HG02763 (cell line): Measurements from ENCODE around the gene MAPK13.
A peak's percentile ranks its signal among the peaks of the same experiment; 100 is the strongest.
"Not testable (repeated sequence)": the region's sequence is repeated elsewhere in the genome, so short reads cannot be mapped to it uniquely, and the experiment has no call there.

Source experiments
- ATAC-seq: cut with Tn5 transposase; IDR thresholded peaks from one replicate; pipeline ENCODE4 v1.9.1; 2021; ENCODE audit warnings: mild to moderate bottlenecking, moderate library complexity; ENCODE audit not compliant: unreplicated experiment

The MAPK13 gene

DNA sequence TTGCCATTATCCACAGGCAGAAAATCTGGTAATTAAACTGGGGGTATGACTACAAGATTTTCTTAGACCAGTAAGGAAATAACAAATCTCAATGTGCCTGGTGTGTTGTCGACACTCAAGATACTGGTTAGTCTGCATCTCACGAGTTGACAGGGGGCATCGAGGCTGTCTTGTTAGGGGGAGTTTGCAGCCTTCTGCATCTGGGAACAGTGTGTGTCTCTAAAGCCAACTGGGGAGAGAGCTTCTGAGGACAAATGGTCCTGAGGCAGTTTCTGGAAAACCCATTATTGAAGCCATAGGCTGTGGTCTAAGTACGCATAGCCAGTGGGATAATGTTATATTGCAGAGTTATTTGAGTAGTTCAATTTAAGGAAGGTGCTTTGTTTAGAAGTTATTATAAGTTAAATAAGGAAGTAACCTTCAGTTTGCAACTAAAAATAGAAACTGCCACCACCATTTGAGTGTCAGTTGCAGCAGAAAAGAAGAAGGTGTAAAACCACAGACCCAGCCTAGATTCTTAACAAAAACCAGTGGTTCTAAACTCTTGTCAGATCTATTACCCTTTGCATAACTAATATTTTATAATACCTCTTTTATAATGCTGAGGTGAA, 15.4 kb upstream of the MAPK13 start:
- ATAC-seq = no peak

DNA sequence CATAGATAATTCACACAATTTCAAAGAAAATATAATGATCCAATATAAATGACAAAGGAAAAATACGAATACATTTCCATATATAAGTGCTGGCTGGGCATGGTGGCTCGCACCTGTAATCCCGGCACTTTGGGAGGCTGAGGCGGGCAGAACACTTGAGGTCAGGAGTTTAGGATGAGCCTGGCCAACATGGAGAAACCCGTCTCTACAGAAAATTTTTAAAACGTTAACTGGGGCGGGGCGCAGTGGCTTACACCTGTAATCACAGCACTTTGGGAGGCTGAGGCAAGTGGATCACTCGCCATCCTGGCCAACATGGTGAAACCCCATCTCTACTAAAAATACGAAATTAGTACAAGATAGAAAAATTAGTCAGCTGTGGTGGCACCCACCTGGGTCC, 14.9 kb upstream of the MAPK13 start:
- ATAC-seq = no peak

DNA sequence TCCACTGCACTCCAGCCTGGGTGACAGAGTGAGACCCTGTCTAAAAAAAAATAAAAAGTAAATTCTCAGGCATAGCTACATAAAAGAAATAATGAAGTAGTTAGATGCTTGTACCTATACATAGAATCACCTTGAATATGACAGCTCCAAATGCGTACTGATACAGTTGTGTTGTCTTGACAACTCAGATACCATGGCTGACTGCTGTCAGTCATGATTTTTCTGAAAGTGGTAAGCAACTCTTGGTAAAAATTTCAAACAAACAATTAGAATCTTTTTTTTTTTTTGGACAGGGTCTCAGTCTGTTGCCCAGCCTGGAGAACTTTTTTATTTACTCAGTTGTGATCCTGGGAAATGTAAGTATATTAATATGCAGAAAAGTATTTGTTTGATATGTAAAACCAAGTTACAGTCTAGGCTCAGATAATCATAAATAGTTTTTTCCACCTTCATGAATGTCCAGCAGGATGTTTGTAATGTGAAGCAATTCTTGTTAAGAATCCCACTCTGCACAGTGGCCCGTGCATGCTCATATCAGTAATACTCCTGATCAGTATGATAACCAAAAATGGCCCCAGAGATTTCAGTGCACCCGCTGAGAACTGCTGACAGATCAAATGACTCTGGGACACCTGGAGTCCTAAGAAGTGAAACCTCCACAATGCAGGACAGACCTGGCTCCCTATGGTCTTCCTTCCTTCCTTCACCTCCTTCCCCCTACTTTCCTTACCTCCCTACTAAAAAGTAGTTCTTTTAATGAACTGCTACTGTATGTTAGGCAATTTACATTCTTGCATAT, 14.0 kb upstream of the MAPK13 start:
- ATAC-seq = no peak

DNA sequence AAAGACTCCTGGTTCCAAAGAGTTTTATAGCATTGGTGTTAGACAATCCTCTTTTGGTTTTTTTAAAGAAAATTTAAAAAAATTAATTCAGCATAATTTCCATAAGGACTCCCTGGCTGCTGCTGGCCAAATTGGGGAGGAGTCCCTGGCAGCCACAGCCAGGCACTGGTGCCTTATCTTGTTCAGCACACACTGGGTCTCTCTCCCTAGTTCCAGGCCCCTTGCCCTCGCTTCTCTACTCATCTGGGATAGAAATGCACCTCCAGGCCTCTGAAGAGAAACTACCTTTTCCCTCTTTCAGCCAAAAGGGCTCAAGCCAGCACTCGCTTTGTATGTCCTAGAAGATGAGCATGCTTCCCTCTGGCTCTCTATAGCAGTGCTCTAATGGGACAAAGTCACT, 13.4 kb upstream of the MAPK13 start:
- no peak for ATAC-seq

DNA sequence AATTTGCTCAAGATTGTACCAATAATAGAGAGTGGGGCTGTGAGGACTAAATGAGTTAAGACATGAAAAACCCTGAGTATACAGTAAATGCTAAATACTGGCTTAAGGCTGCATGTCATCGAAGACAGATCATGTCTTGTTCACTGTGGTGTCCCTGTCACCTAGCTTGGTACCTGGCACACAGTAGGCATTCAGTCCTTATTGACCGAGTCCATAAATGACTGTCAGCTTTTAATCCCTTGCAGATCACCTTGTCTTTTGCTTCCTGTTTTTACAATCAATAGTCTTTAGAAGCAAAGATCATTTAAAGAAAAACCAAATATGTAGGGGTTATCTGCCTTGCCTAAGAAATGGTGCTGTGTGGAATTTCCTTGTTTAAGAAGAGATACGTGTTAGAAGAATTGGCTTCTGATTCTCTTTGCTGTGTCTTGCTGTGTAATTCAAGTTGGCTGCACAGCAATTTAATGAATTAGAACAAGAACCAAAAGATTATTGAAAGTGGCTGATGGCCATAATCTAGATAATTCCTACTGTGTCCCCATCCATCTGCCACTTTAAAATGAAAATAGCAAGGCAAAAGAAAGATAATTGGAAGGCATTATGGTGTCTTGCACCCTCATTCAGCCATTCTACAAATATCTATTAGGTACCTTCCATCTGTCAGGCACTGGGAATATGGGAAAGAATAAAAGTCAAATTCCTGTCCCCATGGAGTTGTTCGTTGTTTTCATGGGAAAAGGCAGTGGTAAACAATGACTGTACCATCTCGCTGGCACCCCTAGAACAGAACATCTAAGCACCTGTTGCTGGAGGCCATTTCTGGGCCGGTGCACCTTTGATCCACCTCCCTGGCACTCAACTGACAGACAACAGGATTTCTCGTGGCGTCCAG, 12.4 kb upstream of the MAPK13 start:
- ATAC-seq = no peak

DNA sequence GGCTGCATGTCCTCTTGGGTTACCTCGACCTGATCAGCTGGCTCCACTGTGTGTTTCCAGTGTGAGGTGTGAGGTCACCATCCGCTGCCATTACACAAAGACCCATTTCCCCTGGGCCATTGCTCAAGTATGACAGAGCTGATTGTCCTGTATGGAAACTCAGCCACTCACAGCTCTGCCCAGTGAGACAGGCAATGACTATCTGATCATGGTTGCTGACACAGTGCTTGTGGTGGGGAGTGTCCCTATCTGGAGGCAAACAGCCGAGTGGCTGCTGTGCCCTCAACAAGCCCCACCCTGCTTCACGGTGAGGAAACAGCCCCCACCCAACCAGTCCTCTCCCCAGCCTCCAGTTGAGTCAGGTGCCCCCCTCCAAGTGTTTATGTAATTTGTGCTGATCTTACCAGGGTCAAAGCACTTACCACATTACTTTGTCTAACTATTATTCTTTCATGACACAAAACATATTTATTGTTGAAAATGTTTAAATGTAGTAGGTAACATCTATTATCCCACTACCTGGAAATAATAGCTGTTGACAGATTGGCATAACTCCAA, 11.7 kb upstream of the MAPK13 start:
- no peak for ATAC-seq

DNA sequence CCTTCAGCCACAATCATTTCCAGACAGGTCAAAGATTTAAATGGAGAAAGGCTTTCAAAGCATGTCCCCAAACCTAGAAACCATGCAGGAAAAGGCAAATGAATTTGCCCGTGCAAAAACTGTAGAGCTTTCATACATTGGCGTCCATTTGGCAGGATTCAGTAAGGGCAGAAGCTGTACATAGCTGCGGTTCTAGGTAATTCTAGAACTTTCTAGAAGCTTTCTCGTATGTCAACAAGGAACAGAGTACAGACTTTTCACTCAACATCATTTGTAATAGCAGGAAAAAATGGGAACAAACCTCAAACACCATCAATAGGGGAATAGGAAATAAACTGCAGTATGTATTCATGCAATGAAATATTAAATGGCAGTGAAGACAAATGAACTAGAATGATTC, 11.1 kb upstream of the MAPK13 start:
- ATAC-seq = no peak

- no peak for ATAC-seq
Observed at GRCh38 chr6:36120018-36120417, 10.3 kb upstream of the MAPK13 start.

DNA sequence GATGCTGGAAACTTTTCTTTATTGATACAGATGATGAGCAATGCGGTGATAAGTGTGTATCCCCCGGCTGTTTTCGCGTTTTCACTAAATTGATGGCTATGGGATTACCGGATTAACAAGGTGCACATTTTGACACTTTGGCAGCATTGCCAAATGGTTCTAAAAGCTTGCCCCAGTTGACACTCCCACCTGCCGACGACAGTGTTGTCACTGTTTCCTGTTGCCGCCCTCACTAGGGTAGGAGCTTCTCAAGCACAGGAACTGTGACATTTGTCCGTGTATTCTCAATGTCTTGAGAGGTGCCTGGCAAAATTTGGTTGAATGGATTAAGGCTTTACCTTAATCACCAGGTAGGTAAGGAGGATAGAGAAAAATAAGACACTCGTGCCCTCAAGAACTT, 9.8 kb upstream of the MAPK13 start:
- no peak for ATAC-seq

GRCh38 chr6:36120979-36121786, 9.1 kb upstream of the MAPK13 start:
- no peak for ATAC-seq

DNA sequence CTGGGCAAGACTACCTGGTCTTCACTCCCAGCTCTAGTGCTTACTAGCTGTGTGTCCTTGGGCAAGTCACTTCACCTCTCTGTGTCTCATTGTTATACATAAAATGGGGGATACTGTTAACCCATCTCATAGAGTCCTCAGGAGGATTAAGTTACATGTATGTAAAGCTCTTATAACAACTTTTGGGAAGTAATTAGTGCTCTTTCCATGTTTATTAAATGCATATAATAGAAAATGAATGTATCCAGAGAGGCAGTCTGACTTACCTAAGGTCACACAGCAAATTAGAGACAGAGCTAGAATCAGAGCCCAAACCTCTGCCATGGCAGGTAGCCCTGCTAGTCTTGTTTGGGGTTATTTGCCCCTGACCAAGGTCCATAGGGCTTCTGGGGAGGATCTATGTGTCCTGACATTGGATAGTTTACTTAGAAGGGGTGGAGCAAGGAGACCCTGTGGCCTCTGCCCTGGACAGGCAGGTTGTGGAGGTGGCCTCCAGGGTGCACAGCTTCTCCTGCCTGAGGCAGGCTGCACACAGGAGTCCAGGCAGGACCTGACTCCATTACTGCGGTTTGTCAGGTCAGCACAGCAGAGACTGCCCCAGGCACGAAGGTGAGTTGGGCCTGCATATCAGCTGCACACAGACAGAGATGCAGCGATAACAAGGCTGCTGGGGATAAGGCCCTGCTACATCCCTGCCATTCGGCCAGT, 8.4 kb upstream of the MAPK13 start:
- no peak for ATAC-seq

DNA sequence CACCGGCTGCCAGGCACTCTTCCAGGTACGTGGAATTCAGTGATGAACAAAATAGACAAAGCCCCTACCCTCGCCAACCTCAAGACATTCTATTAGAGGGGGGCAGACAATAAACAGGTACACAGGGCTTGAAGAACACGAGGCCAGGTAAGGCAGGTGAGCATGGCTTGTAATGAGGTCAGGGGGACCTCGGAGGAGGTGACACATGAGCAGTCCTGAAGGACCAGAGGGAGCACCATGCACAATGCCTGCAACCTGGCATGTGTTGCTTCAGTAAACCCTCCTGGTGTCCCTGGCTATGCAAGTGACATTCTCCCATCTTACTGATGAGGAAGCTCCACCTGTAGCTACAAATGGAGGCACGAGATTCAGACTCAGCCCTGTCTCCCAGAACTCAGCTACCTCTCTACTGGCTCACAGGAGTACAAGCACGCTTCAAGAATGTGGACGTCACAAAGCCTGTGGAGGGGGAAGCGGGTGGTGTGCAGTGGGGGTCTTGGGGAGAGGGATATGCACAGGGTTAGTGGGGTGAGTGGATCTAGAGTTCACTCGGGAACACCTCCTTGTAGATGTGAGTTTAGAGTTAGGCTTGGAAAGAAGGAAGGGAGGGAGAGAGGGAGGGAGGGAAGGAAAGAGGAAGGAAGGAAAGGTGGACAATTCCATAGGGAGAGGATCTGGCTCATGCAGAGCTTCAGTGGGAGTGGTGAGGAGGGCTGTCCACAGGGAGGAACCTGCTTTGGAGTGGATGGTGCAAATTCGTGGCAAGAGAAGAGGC, 7.6 kb upstream of the MAPK13 start:
- ATAC-seq = no peak

DNA sequence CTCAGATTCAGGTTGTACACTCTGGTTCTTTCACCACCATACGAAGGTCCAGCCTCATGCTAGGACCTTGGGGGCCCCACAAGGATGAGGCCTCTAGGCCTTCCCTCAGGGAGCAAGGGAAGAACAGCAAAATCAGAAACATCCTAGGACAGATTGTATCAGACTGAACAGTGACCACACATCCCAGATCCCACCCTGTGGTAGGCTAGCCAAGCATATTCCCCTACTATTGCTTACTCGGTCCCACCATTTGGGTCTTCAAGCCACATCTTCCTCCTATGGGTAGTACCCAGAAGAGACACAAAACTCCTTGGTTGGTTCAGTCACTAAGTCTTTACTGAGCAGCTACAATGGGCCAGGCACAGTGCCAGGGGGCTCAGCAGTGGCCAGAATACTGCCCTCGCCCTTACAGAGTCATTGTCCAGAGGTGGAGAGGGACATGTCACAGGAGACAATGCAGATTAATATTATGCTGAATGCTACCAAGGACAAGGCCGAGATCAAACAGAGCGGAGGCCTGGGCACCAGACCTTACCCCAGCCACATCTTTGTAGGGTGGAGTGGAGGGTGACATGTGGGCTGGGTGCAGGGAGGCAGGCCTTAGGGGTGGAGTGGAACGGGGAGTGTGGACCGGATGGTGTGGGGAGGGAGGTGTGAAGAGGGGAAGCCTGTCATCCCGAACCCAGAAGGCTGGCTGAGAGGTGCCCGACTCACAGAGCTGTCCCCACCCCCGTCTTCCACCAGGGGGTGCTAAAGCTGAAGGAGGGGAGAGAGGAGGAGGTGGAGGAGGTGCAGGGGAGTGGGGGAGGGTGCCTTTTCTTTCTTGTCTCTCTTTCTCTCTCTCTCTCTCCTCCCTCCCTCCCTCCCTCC, 6.8 kb upstream of the MAPK13 start:
- peak; percentile 64 for ATAC-seq

DNA sequence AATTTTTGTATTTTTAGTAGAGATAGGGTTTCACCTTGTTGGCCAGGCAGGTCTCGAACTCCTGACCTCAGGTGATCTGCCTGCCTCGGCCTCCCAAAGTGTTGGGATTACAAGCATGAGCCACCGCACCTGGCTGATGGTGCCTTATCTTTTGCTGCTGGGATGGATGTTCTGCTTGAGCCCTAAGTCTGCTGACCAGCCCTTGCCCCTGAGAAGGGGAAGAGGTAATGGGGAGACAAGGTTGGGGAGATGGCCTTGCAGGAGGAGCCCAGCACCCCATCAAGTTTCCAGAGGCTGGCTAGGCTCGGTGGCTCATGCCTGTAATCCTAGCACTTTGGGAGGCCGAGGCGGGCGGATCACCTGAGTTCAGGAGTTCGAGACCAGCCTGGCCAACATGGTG, 6.0 kb upstream of the MAPK13 start:
- ATAC-seq = not testable (repeated sequence)

GRCh38 chr6:36124881-36125280, 5.4 kb upstream of the MAPK13 start:
- no peak for ATAC-seq

DNA sequence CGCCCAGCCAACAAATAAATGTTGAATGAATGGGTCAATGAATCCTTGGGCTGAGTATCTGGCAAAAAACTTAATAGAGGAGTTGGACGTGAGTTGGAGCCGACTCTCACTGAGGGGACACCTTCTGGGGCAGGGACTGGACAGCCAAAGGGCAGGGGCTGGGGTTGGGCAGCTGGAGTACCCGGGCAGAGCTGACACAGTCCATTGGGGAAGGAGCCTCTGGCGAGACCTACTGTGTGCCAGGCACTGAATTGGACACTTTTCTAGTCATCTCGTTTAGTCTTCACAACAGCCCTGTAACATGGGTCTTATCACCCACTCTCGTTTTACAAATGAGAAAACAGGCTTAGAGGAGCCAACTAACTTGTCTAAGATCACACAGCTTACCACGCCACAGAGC, 4.7 kb upstream of the MAPK13 start:
- ATAC-seq = no peak

GRCh38 chr6:36126121-36126520, 4.2 kb upstream of the MAPK13 start:
- no peak for ATAC-seq
